Spleen (tissue), 11 donors: ENCODE results near the gene ADAMTS17. TPM values are rescaled to one million over a fixed set of nuclear protein-coding genes. Genes with fewer than 3 reads are reported as not detected.

Experiments
- DNase-seq: peaks from one replicate; pipeline ENCODE4 v3.0.0-alpha.2; 2020
- H3K27ac ChIP-seq, 8 donors: fragments of 200-600 bp; sonication (generic) in 7 of 8; 1 replicate in 4 of 8; 2 replicates in 4 of 8; pipeline versions ENCODE4 v1.5.0 to v1.8.0; 2016 to 2021; ENCODE audit warnings: inconsistent platforms in 4 of 8, mild to moderate bottlenecking in 4 of 8, moderate library complexity in 1 of 8
- H3K27me3 ChIP-seq, 7 donors: fragments of 200-600 bp; sonication (generic) in 6 of 7; replicated peaks in 1 of 7; 1 replicate in 4 of 7; 2 replicates in 3 of 7; pipeline versions ENCODE4 v1.5.0 to v1.8.0; 2016 to 2021; ENCODE audit warnings: inconsistent platforms in 3 of 7, mild to moderate bottlenecking in 1 of 7
- H3K36me3 ChIP-seq, 6 donors: fragments of 200-600 bp; sonication (generic) in 5 of 6; 1 replicate in 4 of 6; 2 replicates in 2 of 6; pipeline versions ENCODE4 v1.5.0 to v1.8.0; 2016 to 2021; ENCODE audit warnings: inconsistent platforms in 2 of 6
- H3K4me1 ChIP-seq, 6 donors: fragments of 200-600 bp; sonication (generic) in 5 of 6; 1 replicate in 3 of 6; 2 replicates in 3 of 6; pipeline versions ENCODE4 v1.5.0 to v1.8.0; 2016 to 2021; ENCODE audit warnings: inconsistent platforms in 3 of 6
- H3K4me3 ChIP-seq, 8 donors: fragments of 200-600 bp; sonication (generic) in 7 of 8; 1 replicate in 4 of 8; 2 replicates in 4 of 8; pipeline versions ENCODE4 v1.5.0 to v1.8.0; 2016 to 2021; ENCODE audit warnings: inconsistent platforms in 4 of 8, mild to moderate bottlenecking in 4 of 8, moderate library complexity in 2 of 8
- H3K9me3 ChIP-seq, 8 donors: fragments of 200-600 bp; sonication (generic) in 7 of 8; 1 replicate in 4 of 8; 2 replicates in 4 of 8; pipeline versions ENCODE4 v1.5.0 to v1.8.0; 2016 to 2021; ENCODE audit warnings: inconsistent platforms in 4 of 8
- CTCF ChIP-seq, 11 experiments: fragments of 200-600 bp in 7 of 11; fragments of 450-650 bp in 4 of 11; sonication (generic) in 4 of 11; IDR thresholded peaks in 8 of 11; conservative IDR thresholded peaks in 3 of 11; 1 replicate in 7 of 11; 2 replicates in 4 of 11; pipeline versions ENCODE4 v1.4.0 to v1.8.0; 2016 to 2021; ENCODE audit warnings: antibody characterized with exemption in 11 of 11, inconsistent platforms in 4 of 11, mild to moderate bottlenecking in 1 of 11
- POLR2A ChIP-seq, 3 donors: fragments of 450-650 bp; IDR thresholded peaks; one replicate each; pipeline ENCODE4 v1.5.1; 2017; ENCODE audit warnings: antibody characterized with exemption in 3 of 3, mild to moderate bottlenecking in 1 of 3
- POLR2AphosphoS5 ChIP-seq, 3 donors: sonication (generic); formaldehyde crosslinking; IDR thresholded peaks; one replicate each; pipeline ENCODE4 v1.5.1; 2017; ENCODE audit warnings: antibody characterized with exemption in 3 of 3
- WGBS, 5 donors: extraction: QIAGEN DNeasy Blood & Tissue Kit in 3 of 5; methylation state at CpG; one replicate each; pipeline versions ENCODE4 v1.1.5 to v1.1.7; 2013 to 2018; 5-methylcytosine and 5-hydroxymethylcytosine counted together
- intact Hi-C: fragments of 100-400 bp; cut with DNase I; formaldehyde crosslinking; loops from one replicate; pipeline ENCODE4 v1.15.0; 2023; ENCODE audit warnings: low total_unique reads
- polyA plus RNA-seq, 3 donors: library from polyadenylated mRNA; stranded (reverse); fragments of 200-250 nt; gene quantifications; one replicate each; pipeline ENCODE4 v1.2.1, GENCODE V29; 2013
- total RNA-seq, 7 donors: library from RNA; depleted of rRNA in 3 of 7; stranded (reverse); fragments of >200 nt in 3 of 7; fragmentation: NEBNext Ultra II Directional in 4 of 7; extraction: Animal tissue kit (Norgen Biotek cat#: 25700) in 4 of 7; gene quantifications; one replicate each; pipeline versions ENCODE4 v1.1.0 to v1.2.1, GENCODE V29; 2016 to 2021
- donor health status: healthy with polysubstance abuse.
- donor health status: DM: no; HTN: no; CAD: no; lungs with moderate emphysema.
- donor health status: DM: no; HTN: no; CAD: no.
- donor health status: Bipolar disorder and iron deficiency.
- donor health status: healthy.
- donor health status: DM: no; HTN: no; CAD: no.
- donor health status: DM: yes; HTN: yes; CAD: no.

Gene ADAMTS17
- total and polyA plus RNA-seq, 10 donors = 0.21 to 13.2 (median 5.8) TPM

DNA sequence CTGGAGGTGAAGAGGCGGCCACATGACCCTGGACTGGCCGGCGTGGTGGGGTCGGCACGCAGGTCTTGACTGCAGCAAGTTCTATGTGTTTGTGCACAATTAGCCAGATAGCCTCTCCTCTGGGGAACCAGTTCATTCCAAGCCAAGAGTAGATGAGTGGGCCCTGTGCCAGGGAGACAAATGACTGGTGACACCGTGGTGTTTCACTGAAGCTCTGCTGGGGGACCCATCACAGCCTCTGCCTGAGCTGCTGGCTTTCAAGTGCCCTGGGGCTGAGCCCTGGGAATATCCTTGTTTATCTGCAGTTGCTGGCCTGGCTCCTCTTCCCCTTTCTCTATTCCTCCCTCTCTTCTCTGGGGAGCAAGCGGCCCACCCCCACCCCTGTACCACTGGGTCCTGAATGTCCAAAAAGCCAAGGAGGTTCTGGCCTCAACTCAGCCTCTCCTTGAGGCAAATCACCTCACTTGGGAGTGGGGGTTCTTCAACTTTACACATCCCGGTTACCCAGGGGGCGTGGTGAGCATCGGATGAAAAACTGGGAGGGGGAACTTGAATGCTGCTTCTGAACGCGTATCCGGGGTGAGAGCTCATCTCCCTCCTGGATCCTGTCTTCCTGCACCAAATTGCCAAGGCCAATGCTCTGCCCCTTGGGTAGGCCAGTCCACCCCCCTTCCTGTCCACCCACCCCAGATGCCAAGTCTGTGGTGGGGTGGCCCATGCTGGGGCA, 408.9 kb downstream of the ADAMTS17 start:
- WGBS, 5 donors = 83 to 91% (median 88%) methylated on average over 13 of the region's 13 CpGs
- TF ChIP-seq POLR2AphosphoS5 (IDR thresholded peaks at IDR 0.05) = no peak
- no peak for TF ChIP-seq CTCF (IDR thresholded peaks at IDR 0.05 in 8 of 11, conservative IDR thresholded peaks at IDR 0.05 in 3 of 11)
- no peak for TF ChIP-seq POLR2A (IDR thresholded peaks at IDR 0.05)
- peaks cover 0 to 4% (median 0%) of the 10 kb centered on the region in 8 donors for H3K9me3 ChIP-seq
- no peak overlapping the region for H3K4me3 ChIP-seq
- peaks cover 0 to 14% (median 0%) of the 10 kb centered on the region in 7 donors for H3K27me3 ChIP-seq
- intact Hi-C loops = loop anchor here (5.0 to 10.0 kb wide), 2 partner anchors 404 to 652 kb away; no protein-coding TSS in a partner anchor
- DNase-seq = no peak
- no peaks in the 10 kb centered on the region for H3K36me3 ChIP-seq
- H3K27ac ChIP-seq = no peak overlapping the region
- peaks cover 0 to 13% (median 9%) of the 10 kb centered on the region in 6 donors for H3K4me1 ChIP-seq

- intact Hi-C loops = loop anchor here (5.0 to 10.0 kb wide), 2 partner anchors 405 to 653 kb away; no protein-coding TSS in a partner anchor
- Histone ChIP-seq H3K36me3 (no peaks in the 10 kb centered on the region), H3K4me1 (peaks cover 0 to 13% (median 9%) of the 10 kb centered on the region in 6 donors), H3K9me3 (peaks cover 0 to 3% (median 0%) of the 10 kb centered on the region in 8 donors), H3K27ac (no peak overlapping the region), H3K27me3 (peaks cover 0 to 10% (median 0%) of the 10 kb centered on the region in 7 donors), H3K4me3 (no peak overlapping the region)
- no peak for DNase-seq
- 76 to 90% (median 81%) methylated on average over 12 to 13 of the region's 13 CpGs for WGBS, 5 donors
- TF ChIP-seq POLR2AphosphoS5 (IDR thresholded peaks at IDR 0.05) (no peak), CTCF (IDR thresholded peaks at IDR 0.05 in 8 of 11, conservative IDR thresholded peaks at IDR 0.05 in 3 of 11) (no peak), POLR2A (IDR thresholded peaks at IDR 0.05) (no peak)
Measured at GRCh38 chr15:99931703-99932603, 409.8 kb downstream of the ADAMTS17 start.

- WGBS, 5 donors = 53 to 90% (median 84%) methylated on average over 1 of the region's 1 CpG
- TF ChIP-seq CTCF (IDR thresholded peaks at IDR 0.05 in 8 of 11, conservative IDR thresholded peaks at IDR 0.05 in 3 of 11) (no peak), POLR2A (IDR thresholded peaks at IDR 0.05) (no peak), POLR2AphosphoS5 (IDR thresholded peaks at IDR 0.05) (no peak)
- Histone ChIP-seq H3K4me1 (peaks cover 0 to 18% (median 13%) of the 10 kb centered on the region in 6 donors), H3K36me3 (no peaks in the 10 kb centered on the region), H3K4me3 (no peak overlapping the region), H3K27me3 (peaks cover 0 to 9% (median 0%) of the 10 kb centered on the region in 7 donors), H3K27ac (no peak overlapping the region), H3K9me3 (peaks cover 0 to 3% (median 0%) of the 10 kb centered on the region in 8 donors)
- intact Hi-C loops = loop anchor here (5.0 to 10.0 kb wide), 2 partner anchors 407 to 654 kb away; no protein-coding TSS in a partner anchor
- no peak for DNase-seq
Measured at GRCh38 chr15:99930696-99931095, 411.1 kb downstream of the ADAMTS17 start.
